ENCODE results near the gene NKIRAS2.

The NKIRAS2 gene

DNA sequence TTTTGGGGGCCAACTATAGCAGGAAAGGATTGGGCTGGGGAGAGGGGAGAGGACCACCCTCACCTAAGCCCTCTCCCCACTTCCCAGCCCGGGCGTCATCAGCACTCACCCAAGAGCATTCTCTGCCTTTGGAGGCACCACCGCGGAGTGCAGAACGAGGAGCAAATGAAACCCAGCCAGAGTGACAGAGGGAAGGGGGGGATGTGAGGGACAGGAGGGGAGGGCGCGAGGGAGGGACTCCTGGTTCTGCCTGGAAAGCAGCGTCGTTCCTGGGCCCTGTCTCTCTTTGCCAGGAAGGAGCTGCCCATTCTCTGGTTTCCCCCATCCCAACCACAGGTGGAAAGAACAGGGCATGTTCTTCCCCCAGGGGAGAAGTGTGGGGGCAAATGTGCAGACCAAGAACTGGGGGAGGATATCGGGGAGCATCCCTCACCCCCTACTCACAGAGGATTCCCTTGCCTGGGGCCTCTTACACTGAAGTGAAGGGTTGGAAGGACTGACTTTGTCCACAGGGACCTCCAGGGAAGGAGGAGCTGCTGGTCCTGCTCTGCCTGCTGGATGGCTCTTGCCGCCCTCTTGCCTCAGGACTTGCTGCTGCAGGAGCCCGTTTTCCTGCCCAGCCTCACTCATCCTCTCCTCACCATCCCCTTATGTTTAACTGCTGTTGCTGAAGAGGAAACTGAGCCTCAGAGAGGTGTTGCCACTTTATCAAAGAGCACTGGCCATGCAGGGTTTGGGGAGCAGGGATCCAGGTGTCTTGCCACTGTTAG, 34.0 kb downstream of the NKIRAS2 start:
- TF ChIP-seq, protein P1, sequence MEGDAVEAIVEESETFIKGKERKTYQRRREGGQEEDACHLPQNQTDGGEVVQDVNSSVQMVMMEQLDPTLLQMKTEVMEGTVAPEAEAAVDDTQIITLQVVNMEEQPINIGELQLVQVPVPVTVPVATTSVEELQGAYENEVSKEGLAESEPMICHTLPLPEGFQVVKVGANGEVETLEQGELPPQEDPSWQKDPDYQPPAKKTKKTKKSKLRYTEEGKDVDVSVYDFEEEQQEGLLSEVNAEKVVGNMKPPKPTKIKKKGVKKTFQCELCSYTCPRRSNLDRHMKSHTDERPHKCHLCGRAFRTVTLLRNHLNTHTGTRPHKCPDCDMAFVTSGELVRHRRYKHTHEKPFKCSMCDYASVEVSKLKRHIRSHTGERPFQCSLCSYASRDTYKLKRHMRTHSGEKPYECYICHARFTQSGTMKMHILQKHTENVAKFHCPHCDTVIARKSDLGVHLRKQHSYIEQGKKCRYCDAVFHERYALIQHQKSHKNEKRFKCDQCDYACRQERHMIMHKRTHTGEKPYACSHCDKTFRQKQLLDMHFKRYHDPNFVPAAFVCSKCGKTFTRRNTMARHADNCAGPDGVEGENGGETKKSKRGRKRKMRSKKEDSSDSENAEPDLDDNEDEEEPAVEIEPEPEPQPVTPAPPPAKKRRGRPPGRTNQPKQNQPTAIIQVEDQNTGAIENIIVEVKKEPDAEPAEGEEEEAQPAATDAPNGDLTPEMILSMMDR (IDR thresholded peaks at IDR 0.05; ENCODE audit: extremely low read depth, insufficient read depth, missing control alignments): no peak
- in situ Hi-C loops (cut with MboI; ENCODE audit: low pct_unique_long_range_greater_than_20kb, low sequenced_read_pairs, unreplicated experiment): no loop called here
- no peak for DNase-seq (ENCODE audit: low spot score)

DNA sequence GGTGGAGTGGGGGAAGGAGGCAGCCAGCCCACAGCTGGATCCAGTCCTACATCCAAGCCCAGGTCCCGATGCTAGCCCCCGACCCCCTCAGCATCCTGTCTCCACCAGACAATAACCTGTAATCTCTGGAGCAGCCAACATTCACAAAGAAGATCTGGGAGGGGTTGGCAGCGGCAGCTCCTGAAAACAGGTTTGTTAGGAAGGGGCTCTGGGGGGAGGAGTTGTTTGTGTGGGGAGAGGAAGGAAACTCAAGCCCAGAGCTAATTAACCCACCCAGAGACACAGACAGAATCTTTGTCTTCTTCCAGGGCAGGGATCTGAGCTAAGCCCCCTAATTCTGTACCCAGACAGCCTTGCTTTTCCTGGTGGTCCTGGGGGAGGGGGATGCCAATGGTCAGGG, 35.1 kb downstream of the NKIRAS2 start:
- in situ Hi-C loops (cut with MboI; ENCODE audit: low pct_unique_long_range_greater_than_20kb, low sequenced_read_pairs, unreplicated experiment): no loop called here
- TF ChIP-seq, protein P1 (IDR thresholded peaks at IDR 0.05; ENCODE audit: extremely low read depth, insufficient read depth, missing control alignments): no peak
- DNase-seq (ENCODE audit: low spot score): no peak

DNA sequence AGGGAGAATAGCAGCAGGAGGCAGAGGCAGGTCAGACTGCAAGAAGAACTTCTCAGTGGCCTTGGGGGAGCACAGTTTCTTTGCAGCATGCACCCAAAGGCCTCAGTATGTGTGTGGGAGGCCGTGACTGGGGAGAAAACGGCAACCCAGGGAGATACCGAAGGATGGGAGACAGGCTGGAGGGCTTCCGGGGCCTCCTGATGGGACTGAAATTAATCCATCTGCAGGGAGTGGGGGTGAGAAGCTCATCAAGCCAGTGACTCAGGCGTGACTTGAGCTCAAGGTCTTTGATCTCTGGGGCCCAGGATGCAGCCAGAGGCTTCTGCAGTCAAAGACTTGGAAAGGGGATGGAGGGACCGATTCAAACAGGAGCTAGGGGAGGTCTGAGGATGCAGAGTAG, 35.6 kb downstream of the NKIRAS2 start:
- DNase-seq (ENCODE audit: low spot score): no peak
- in situ Hi-C loops (cut with MboI; ENCODE audit: low pct_unique_long_range_greater_than_20kb, low sequenced_read_pairs, unreplicated experiment): no loop called here
- TF ChIP-seq, protein P1 (IDR thresholded peaks at IDR 0.05; ENCODE audit: extremely low read depth, insufficient read depth, missing control alignments): no peak

DNA sequence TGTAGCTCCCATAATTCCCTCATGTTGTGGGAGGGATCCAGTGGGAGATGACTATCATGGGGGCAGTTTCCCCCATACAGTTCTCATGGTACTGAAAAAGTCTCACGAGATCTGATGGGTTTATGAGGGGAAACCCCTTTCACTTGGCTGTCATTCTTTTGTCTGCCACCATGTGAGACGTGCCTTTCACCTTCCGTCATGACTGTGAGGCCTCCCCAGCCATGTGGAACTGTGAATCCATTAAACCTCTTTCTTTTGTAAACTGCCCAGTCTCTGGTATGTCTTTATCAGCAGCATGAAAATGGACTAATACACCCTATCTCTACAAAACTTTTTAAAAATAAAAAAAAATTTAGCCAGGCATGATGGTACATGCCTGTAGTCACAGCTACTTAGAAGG, 36.7 kb downstream of the NKIRAS2 start:
- in situ Hi-C loops (cut with MboI; ENCODE audit: low pct_unique_long_range_greater_than_20kb, low sequenced_read_pairs, unreplicated experiment): no loop called here
- no peak for DNase-seq (ENCODE audit: low spot score)

DNA sequence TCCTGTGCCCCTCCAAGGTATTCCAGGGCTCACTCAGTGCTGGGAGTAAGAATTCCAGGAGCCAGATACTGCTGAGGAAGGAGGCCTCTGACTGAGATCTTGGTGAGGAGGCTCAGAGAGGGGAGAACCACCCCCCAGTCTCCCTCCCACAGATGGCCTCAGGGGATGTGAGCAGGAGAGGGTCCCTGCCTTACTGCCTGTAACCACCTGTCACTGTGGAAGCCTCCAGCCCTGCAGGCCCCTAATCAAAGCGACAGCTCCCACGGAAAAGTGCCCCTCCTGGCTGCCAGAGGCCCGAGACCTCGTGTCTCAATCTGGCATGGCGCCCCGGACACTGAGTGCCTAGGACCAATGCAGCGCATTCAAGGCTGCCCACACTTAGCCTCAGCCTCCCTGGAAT, 38.2 kb downstream of the NKIRAS2 start:
- in situ Hi-C loops (cut with MboI; ENCODE audit: low pct_unique_long_range_greater_than_20kb, low sequenced_read_pairs, unreplicated experiment): no loop called here

More for the DNA sequence above, 36.7 kb downstream of the NKIRAS2 start:
- TF ChIP-seq, protein P1 (IDR thresholded peaks at IDR 0.05; ENCODE audit: extremely low read depth, insufficient read depth, missing control alignments): no peak

DNA sequence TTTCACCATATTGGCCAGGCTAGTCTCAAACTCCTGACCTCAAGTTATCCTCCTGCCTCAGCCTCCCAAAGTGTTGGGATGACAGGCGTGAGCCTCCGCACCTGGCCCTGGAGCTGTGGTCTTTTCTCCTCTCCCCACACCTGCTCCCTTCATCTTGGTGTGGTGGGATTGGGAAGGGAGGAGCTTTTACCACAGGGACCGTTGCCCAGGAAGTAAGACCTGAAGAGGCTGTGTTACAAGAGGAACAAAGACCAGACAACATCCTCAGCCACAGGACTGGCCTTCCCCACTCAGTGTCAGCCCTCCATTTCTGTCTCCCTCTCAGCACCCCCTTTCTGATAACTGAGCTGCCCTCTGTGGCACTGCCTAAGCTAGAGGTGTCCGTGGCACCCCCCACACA, 39.9 kb downstream of the NKIRAS2 start:
- in situ Hi-C loops (cut with MboI; ENCODE audit: low pct_unique_long_range_greater_than_20kb, low sequenced_read_pairs, unreplicated experiment): no loop called here
- TF ChIP-seq, protein P1 (IDR thresholded peaks at IDR 0.05; ENCODE audit: extremely low read depth, insufficient read depth, missing control alignments): no peak
- no peak for DNase-seq (ENCODE audit: low spot score)

More for the DNA sequence above, 38.2 kb downstream of the NKIRAS2 start:
- no peak for DNase-seq (ENCODE audit: low spot score)
- TF ChIP-seq, protein P1 (IDR thresholded peaks at IDR 0.05; ENCODE audit: extremely low read depth, insufficient read depth, missing control alignments): no peak

Data from GM13977 (cell line).